Myocyte (in vitro differentiated cells): ENCODE data around the gene OSCP1. TPM values are rescaled to one million over a fixed set of nuclear protein-coding genes. Genes with fewer than 3 reads are reported as not detected.

Source experiments
- DNase-seq: peaks from one replicate; pipeline ENCODE4 v3.0.0-alpha.2; 2012; ENCODE audit warnings: low read depth
- total RNA-seq: library from RNA; depleted of rRNA; stranded (reverse); fragments of >200 nt; gene quantifications from 2 replicates; pipeline ENCODE4 v1.2.3, GENCODE V29; 2014

Gene OSCP1
- total RNA-seq, 1 donor from 2014 or later = 9.4 TPM

GRCh38 chr1:36447450-36447849, 2.8 kb downstream of the OSCP1 start:
- no peak for DNase-seq

- no peak for DNase-seq
Observed at GRCh38 chr1:36446746-36447145, 3.5 kb downstream of the OSCP1 start.

GRCh38 chr1:36446271-36446670, 4.0 kb downstream of the OSCP1 start:
- peak; percentile 5 for DNase-seq

GRCh38 chr1:36443297-36443696, 7.0 kb downstream of the OSCP1 start:
- DNase-seq = no peak

- no peak for DNase-seq
Observed at GRCh38 chr1:36442337-36442736, 7.9 kb downstream of the OSCP1 start.

GRCh38 chr1:36440646-36441045, 9.6 kb downstream of the OSCP1 start:
- DNase-seq = no peak

- DNase-seq = no peak
Observed at GRCh38 chr1:36440044-36440443, 10.2 kb downstream of the OSCP1 start.

- DNase-seq = no peak
Observed at GRCh38 chr1:36438715-36439114, 11.5 kb downstream of the OSCP1 start.

- DNase-seq = no peak
Observed at GRCh38 chr1:36436821-36437220, 13.4 kb downstream of the OSCP1 start.

- peak; percentile 69 for DNase-seq
Observed at GRCh38 chr1:36433102-36433501, 17.1 kb downstream of the OSCP1 start.

- DNase-seq = no peak
Observed at GRCh38 chr1:36432616-36433015, 17.6 kb downstream of the OSCP1 start.

GRCh38 chr1:36425791-36426190, 24.5 kb downstream of the OSCP1 start:
- DNase-seq = peak; percentile 26

GRCh38 chr1:36421649-36422048, 28.6 kb downstream of the OSCP1 start:
- no peak for DNase-seq

GRCh38 chr1:36420836-36421317, 29.4 kb downstream of the OSCP1 start:
- peak; percentile 86 for DNase-seq

- no peak for DNase-seq
Observed at GRCh38 chr1:36420409-36420808, 29.8 kb downstream of the OSCP1 start.

GRCh38 chr1:36419569-36419968, 30.7 kb downstream of the OSCP1 start:
- DNase-seq = no peak

GRCh38 chr1:36419140-36419539, 31.1 kb downstream of the OSCP1 start:
- no peak for DNase-seq

GRCh38 chr1:36417931-36418330, 32.3 kb downstream of the OSCP1 start:
- DNase-seq = no peak

GRCh38 chr1:36415661-36416326, 34.5 kb downstream of the OSCP1 start:
- no peak for DNase-seq

GRCh38 chr1:36414384-36414783, 35.9 kb downstream of the OSCP1 start:
- DNase-seq = no peak

- DNase-seq = no peak
Observed at GRCh38 chr1:36411674-36412648, 38.3 kb downstream of the OSCP1 start.

- DNase-seq = peak; percentile 50
Observed at GRCh38 chr1:36408479-36408878, 41.8 kb downstream of the OSCP1 start.
